K562 (cell line): ENCODE results near the gene CYTH1. TPM values are rescaled to one million over a fixed set of nuclear protein-coding genes. Genes with fewer than 3 reads are reported as not detected.

Source experiments
- ATAC-seq: fragments of 200-7000 bp; cut with Tn5 transposase; 3 replicates; pipeline ENCODE4 v1.9.1; 2020; ENCODE audit warnings: moderate library complexity
- BruUV-seq: library from RNA; stranded (reverse); fragments of 400-500 nt; replicated peaks from 2 replicates; lab custom pipeline; 2021; lab: Mats Ljungman, UMichigan
- CTCF ChIA-PET: fragments of 300-600 bp; formaldehyde crosslinking; extraction: SDS; loops from one replicate; lab custom pipeline; 2021; ENCODE audit warnings: low intra/inter-chr PET ratio; lab: Yijun Ruan, JAX
- POLR2A ChIA-PET: fragments of 300-600, 350-650 bp; sonication (Branson Sonifier 250); formaldehyde crosslinking; extraction: SDS; loops from one replicate; lab custom pipeline; 2021; ENCODE audit warnings: antibody characterized with exemption, inconsistent platforms; lab: Yijun Ruan, JAX
- DNase-seq, 4 experiments: peaks; one replicate each; pipeline versions ENCODE4 v3.0.0 to v3.0.0-alpha.2; 2011 to 2018; ENCODE audit warnings: low spot score in 3 of 4, mixed read lengths in 3 of 4; ENCODE audit errors: extremely low read depth in 1 of 4
- FAIRE-seq: peaks from 2 replicates; lab custom pipeline; 2011; peaks lifted over from hg19 to GRCh38; lab: Jason Lieb, UNC
- H2AFZ ChIP-seq: 2 replicates; pipeline ENCODE4 v1.6.0; 2011; ENCODE audit warnings: low read depth, low read length, control low read depth, inconsistent platforms
- H3K27ac ChIP-seq: fragments of 200-600 bp; 3 replicates; pipeline ENCODE4 v1.8.0; 2011; ENCODE audit warnings: low read depth, mild to moderate bottlenecking, control low read depth, inconsistent platforms, low read length, moderate library complexity, mixed read lengths; ENCODE audit errors: extremely low read depth
- H3K27me3 ChIP-seq, 2 experiments: fragments of 300-600 bp in 1 of 2; 2 replicates in 1 of 2; 3 replicates in 1 of 2; pipeline versions ENCODE4 v1.6.0 to v1.8.0; 2011; ENCODE audit warnings: inconsistent platforms in 2 of 2, low read length in 2 of 2, mild to moderate bottlenecking in 1 of 2, mixed read lengths in 1 of 2, moderate library complexity in 1 of 2; ENCODE audit not compliant: control insufficient read depth in 2 of 2, insufficient read depth in 2 of 2
- H3K36me3 ChIP-seq: fragments of 300-600 bp; 3 replicates; pipeline ENCODE4 v1.8.0; 2011; ENCODE audit warnings: mild to moderate bottlenecking, low read length, inconsistent platforms; ENCODE audit not compliant: control insufficient read depth, insufficient read depth
- H3K4me1 ChIP-seq, 2 experiments: fragments of 200-600 bp in 1 of 2; replicated peaks in 1 of 2; 2 replicates in 1 of 2; 3 replicates in 1 of 2; pipeline versions ENCODE4 v1.5.1 to v1.8.0; 2011; ENCODE audit warnings: inconsistent platforms in 2 of 2, low read length in 2 of 2, mild to moderate bottlenecking in 1 of 2, mixed read lengths in 1 of 2, moderate library complexity in 1 of 2; ENCODE audit not compliant: control insufficient read depth in 2 of 2, insufficient read depth in 2 of 2
- H3K4me2 ChIP-seq: 2 replicates; pipeline ENCODE4 v1.6.1; 2011; ENCODE audit warnings: low read length, control low read depth, inconsistent platforms, mixed read lengths; ENCODE audit not compliant: insufficient read depth
- H3K4me3 ChIP-seq: fragments of 200-600 bp; sonication (generic), shearing (Covaris generic); 2 replicates; pipeline ENCODE4 v1.5.1; 2016; ENCODE audit warnings: control low read depth, inconsistent platforms
- H3K79me2 ChIP-seq: fragments of 200-600 bp; 3 replicates; pipeline ENCODE4 v1.8.0; 2011; ENCODE audit warnings: low read length, inconsistent platforms; ENCODE audit not compliant: control insufficient read depth, insufficient read depth
- H3K9ac ChIP-seq, 2 experiments: 2 replicates each; pipeline versions ENCODE4 v1.6.0 to v1.6.1; 2011; ENCODE audit warnings: low read depth in 2 of 2, low read length in 2 of 2, control low read depth in 1 of 2, inconsistent platforms in 1 of 2, mild to moderate bottlenecking in 1 of 2, mixed read lengths in 1 of 2; ENCODE audit not compliant: insufficient read depth in 1 of 2
- H3K9me1 ChIP-seq: one replicate; pipeline ENCODE4 v1.6.0; 2011; ENCODE audit warnings: inconsistent platforms, mild to moderate bottlenecking, low read length, moderate library complexity; ENCODE audit not compliant: control insufficient read depth, insufficient read depth
- H3K9me3 ChIP-seq: replicated peaks from 2 replicates; pipeline ENCODE4 v1.5.1; 2011; ENCODE audit warnings: low read depth, low read length, inconsistent platforms; ENCODE audit not compliant: control insufficient read depth, insufficient read depth
- H4K20me1 ChIP-seq: replicated peaks from 2 replicates; pipeline ENCODE4 v1.6.1; 2011; ENCODE audit warnings: low read length, inconsistent platforms, mixed read lengths; ENCODE audit not compliant: control insufficient read depth, insufficient read depth
- EHMT2 ChIP-seq: fragments of 450-650 bp; IDR thresholded peaks from 2 replicates; pipeline ENCODE4 v1.6.1; 2018; ENCODE audit warnings: antibody characterized with exemption
- MGA ChIP-seq: fragments of 450-650 bp; IDR thresholded peaks from 2 replicates; pipeline ENCODE4 v1.6.1; 2016; ENCODE audit warnings: mild to moderate bottlenecking, moderate library complexity
- MLLT1 ChIP-seq, 2 experiments: fragments of 450-650 bp; IDR thresholded peaks; 2 replicates each; pipeline ENCODE4 v1.6.1; 2016
- SP2 ChIP-seq: IDR thresholded peaks from 2 replicates; pipeline ENCODE4 v1.6.1; 2011; ENCODE audit warnings: mild to moderate bottlenecking, low read depth, low read length, moderate library complexity; ENCODE audit not compliant: poor library complexity, severe bottlenecking; ENCODE audit errors: extremely low read depth
- ZNF41 ChIP-seq: fragments of 250-450 bp; sonication (Bioruptor Pico); conservative IDR thresholded peaks from 2 replicates; pipeline ENCODE4 v1.4.0; 2020; ENCODE audit warnings: mild to moderate bottlenecking
- WGBS: fragments of 100-300 bp; shearing (Covaris generic); methylation state at CpG from one replicate; pipeline ENCODE4 v1.1.6; 2016; ENCODE audit warnings: low coverage, mixed read lengths; ENCODE audit not compliant: insufficient coverage; ENCODE audit errors: missing lambda C conversion rate; 5-methylcytosine and 5-hydroxymethylcytosine counted together
- in situ Hi-C: fragments of 300-500 bp; cut with MboI; formaldehyde crosslinking; loops from 4 replicates; pipeline ENCODE4 v1.15.0; 2018; ENCODE audit warnings: inconsistent platforms, mixed read lengths
- intact Hi-C: fragments of 100-400 bp; cut with micrococcal nuclease; formaldehyde crosslinking; loops from 2 replicates; pipeline ENCODE4 v1.14.2; 2022
- polyA plus RNA-seq, 8 experiments: library from polyadenylated mRNA; depleted of rRNA in 4 of 8; stranded (reverse) in 5 of 8; unstranded in 3 of 8; fragments of >200 nt; fragmentation: Nextera tagmentation in 2 of 8; fragmentation: Illumina TruSeq in 1 of 8; extraction: Ambion mirVana in 2 of 8; extraction: Trizol in 1 of 8; gene quantifications; 2 replicates each; pipeline versions ENCODE4 v1.2.1 to v1.2.3, GENCODE V29; 2011 to 2014; ENCODE audit warnings: inconsistent platforms in 1 of 8, missing spikeins in 1 of 8
- total RNA-seq, 7 experiments: library from RNA; depleted of rRNA in 6 of 7; stranded (reverse); fragments of >200 nt in 6 of 7; fragmentation: Illumina TruSeq in 2 of 7; extraction: Trizol in 2 of 7; gene quantifications; 2 replicates each; pipeline versions ENCODE4 v1.2.1 to v1.2.3, GENCODE V29; 2011 to 2021; ENCODE audit warnings: low replicate concordance in 1 of 7

The CYTH1 gene
- total and polyA plus RNA-seq, 9 of the 15 experiments (the other 6 are each of a cell fraction or from before 2014, with no cell fraction given) = 0.52 to 27.7 (median 16.8) TPM

DNA sequence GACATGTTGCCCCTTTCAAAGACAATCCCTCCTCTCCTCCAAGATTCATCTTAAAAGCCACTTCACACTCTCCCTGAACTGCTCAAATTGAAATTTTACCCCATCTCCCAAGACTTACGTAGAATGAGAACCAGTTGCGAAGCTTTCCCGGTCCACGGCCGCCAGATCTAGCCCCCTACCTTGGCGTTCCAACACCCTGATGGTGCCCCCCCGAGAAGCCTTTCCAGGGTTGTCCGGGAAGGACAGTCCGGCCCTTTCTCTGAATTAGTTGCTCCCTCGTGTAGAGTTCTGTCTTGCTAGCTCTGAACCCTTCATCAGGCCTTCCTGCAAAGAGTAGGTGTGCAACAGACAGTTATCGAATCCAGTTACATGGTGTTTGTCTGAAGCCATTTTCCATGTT, 144.9 kb downstream of the CYTH1 start:
- no peaks in the 10 kb centered on the region for H3K36me3 ChIP-seq
- no peaks in the 10 kb centered on the region for H4K20me1 ChIP-seq
- POLR2A ChIA-PET = interaction anchor here (0.9 to 1.2 kb wide), 2 partner anchors 16 to 34 kb away, joined by 3 read pairs; no protein-coding TSS in a partner anchor
- H2AFZ ChIP-seq = no peak overlapping the region
- H3K9me1 ChIP-seq = no peaks in the 10 kb centered on the region
- no peak for FAIRE-seq
- no peak overlapping the region for H3K27ac ChIP-seq
- no peaks in the 10 kb centered on the region for H3K79me2 ChIP-seq
- H3K9ac ChIP-seq = no peak overlapping the region
- ATAC-seq = no peak
- TF ChIP-seq MGA (no peak), EHMT2 (no peak), SP2 (no peak), ZNF41 (no peak), MLLT1 (IDR thresholded peaks at IDR 0.05) (no peak)
- TF ChIP-seq, all 486 proteins: peak for 0
- CTCF ChIA-PET = no interaction called here
- WGBS = 5% methylated on average over 11 of the region's 11 CpGs
- in situ Hi-C loops (no loop called here), intact Hi-C loops (no loop called here)
- 0 out of 2 replicates have a peak, but pooled peaks cover 3% of the 10 kb centered on the region for H3K9me3 ChIP-seq
- 0 out of 5 replicates have a peak, but pooled peaks cover 0 to under 1% of the 10 kb centered on the region in 2 experiments for H3K4me1 ChIP-seq
- BruUV-seq = no TSS peak
- DNase-seq = no peak
- no peak overlapping the region for H3K4me3 ChIP-seq
- H3K4me2 ChIP-seq = no peak overlapping the region
- H3K27me3 ChIP-seq = peaks cover 14 to 47% of the 10 kb centered on the region in 2 experiments; a peak in 4 of 5 replicates
